HG02870 (cell line): ENCODE results near the gene DDRGK1.
"Not testable (repeated sequence)": the region's sequence is repeated elsewhere in the genome, so short reads cannot be mapped to it uniquely, and the experiment has no call there.

ENCODE experiments used
- ATAC-seq: cut with Tn5 transposase; IDR thresholded peaks from one replicate; pipeline ENCODE4 v1.9.1; 2021; ENCODE audit warnings: mild to moderate bottlenecking, moderate library complexity; ENCODE audit not compliant: unreplicated experiment

The DDRGK1 gene

DNA sequence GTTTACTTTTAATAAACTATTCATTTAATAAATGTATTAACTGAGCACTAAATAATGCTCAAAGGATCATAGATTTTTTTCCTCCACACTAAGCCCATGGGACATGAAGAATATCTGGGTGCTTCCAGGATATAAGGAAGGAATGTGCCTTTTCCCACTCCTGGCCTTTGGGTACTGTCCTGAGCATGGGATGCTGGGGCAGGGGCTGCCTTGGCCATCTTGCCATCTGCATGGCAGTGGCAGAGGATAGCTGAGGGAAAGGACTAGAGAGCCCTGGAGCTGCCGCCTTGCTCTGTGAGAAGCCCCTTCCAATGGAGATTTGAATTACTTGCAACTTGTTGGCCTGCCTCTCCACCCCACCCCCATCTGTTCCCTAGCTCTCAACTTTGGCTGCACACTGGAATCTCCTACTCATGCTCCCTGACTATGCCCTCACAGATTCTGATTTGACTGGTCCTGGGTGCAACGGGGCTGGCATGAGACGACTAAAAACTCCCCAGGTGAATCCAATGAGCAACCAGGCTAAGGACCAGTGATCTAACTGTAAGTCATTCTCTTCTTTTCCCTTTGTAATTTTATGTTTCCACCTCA is 15.6 kb downstream of the DDRGK1 start:
- no peak for ATAC-seq

DNA sequence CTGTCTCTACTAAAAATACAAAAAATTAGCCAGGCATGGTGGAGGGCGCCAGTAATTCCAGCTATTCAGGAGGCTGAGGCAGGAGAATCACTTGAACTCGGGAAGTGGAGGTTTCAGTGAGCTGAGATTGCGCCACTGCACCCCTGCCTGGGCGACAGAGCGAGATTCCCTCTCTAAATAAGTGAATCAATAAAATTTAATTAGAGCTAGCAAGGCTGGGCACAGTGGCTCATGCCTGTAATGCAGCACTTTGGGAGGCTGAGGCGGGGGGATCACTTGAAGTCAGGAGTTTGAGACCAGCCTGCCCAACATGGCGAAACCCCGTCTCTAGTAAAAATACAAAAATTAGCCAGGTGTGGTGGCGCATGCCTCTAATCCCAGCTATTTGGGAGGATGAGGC is 16.6 kb downstream of the DDRGK1 start:
- not testable (repeated sequence) for ATAC-seq

- no peak for ATAC-seq
Measured at GRCh38 chr20:3183896-3184612, 20.4 kb downstream of the DDRGK1 start.

DNA sequence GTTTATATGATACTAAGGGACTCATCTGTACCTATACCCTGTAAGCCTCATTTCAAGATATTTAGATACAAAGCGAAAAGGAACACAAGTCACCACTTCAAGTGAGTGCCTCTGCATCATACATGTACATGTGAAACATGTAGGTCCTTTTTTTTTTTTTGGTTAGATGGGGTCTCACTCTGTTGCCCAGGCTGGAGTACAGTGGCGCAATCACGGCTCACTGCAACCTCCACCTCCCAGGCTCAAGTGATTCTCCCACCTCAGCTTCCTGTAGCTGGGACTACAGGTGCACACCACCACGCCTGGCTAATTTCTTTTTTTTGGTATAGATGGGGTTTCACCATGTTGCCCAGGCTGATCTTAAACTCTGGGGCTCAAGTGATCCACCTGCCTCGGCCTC is 22.1 kb downstream of the DDRGK1 start:
- not testable (repeated sequence) for ATAC-seq

GRCh38 chr20:3181270-3181669 is 23.2 kb downstream of the DDRGK1 start:
- no peak for ATAC-seq

GRCh38 chr20:3180319-3180718 is 24.2 kb downstream of the DDRGK1 start:
- no peak for ATAC-seq

DNA sequence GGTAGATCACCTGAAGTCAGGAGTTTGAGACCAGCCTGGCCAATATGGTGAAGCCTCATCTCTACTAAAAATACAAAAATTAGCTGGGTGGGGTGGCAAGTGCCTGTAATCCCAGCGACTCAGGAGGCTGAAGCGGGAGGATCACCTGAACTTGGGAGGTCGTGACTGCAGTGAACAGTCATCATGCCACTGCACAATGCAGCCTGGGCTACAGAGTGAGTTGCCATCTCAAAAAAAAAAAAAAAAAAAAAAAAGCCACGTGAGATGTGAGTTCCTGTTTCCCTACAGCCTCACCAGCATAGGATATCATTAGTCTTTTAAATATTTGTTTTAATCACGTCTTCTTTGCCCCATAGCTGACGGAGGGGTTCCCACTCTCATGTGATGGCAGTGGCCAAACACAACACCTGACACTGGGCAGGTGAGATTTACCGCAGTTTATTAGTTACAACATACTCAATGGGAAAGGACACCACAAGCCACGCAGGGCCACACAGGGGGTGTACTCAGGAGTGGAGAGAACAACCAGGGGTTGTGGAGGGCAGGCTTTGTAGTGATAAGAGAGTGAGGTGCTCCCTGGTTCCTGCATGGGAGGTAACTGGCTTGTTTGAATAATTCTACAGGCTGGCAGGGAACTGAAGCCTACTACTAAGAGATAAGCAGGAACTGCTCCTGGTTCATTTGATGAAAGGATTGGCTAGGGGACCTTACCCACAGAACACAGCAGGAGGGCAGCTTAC is 26.6 kb downstream of the DDRGK1 start:
- no peak for ATAC-seq

GRCh38 chr20:3175270-3175669 is 29.2 kb downstream of the DDRGK1 start:
- ATAC-seq = no peak

- no peak for ATAC-seq
Measured at GRCh38 chr20:3174442-3175261, 29.8 kb downstream of the DDRGK1 start.

DNA sequence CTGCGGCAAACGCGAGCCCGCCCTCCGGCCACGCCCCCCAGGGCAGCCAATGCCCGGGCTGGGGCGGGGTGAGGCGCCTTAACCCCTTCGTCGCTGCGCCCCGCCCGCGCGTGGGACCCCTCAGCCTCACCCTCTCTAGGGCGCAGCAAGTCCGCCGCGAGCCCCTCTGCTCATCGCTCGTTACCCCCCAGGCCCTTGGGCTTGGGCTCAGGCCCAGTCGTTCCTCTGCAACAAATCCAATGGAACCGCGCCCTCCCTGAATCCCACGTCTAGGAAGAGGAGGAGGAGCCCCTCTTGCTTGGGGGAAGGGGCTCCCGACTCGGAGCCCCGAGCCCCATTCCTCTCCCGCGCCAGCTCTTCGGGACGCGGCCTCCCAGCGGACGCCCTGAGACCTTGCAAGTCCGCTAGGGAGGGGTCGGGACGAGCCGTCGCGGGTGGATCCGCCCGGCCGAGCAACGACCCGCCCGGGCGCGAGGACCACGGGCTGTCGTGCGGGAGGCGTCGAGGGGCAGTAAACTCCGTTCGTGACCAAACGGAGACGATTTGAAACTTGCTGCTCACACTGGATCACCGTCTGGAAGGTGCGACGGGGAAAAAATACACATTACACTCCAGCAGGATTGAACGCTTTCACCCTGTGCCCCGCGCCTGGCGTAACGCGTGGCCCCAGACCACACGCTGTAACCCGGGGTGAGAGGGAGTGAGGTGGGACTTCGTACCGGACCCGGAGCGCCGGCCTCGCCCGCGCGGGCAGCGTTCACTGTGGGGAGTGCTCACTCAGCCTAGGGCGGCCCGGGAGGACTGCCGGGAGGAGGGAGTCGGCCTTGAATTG is 30.7 kb downstream of the DDRGK1 start:
- ATAC-seq = peak; percentile 4

- ATAC-seq = peak; percentile 83
Measured at GRCh38 chr20:3172933-3173609, 31.4 kb downstream of the DDRGK1 start, which contains the start of gene LZTS3. TSS of gene LZTS3 (minus strand) at chr20:3173549. CDS start at chr20:3167163, 6,386 bp downstream.

- ATAC-seq = no peak
Measured at GRCh38 chr20:3172126-3172932, 32.2 kb downstream of the DDRGK1 start.

GRCh38 chr20:3171391-3172125 is 32.9 kb downstream of the DDRGK1 start:
- no peak for ATAC-seq

DNA sequence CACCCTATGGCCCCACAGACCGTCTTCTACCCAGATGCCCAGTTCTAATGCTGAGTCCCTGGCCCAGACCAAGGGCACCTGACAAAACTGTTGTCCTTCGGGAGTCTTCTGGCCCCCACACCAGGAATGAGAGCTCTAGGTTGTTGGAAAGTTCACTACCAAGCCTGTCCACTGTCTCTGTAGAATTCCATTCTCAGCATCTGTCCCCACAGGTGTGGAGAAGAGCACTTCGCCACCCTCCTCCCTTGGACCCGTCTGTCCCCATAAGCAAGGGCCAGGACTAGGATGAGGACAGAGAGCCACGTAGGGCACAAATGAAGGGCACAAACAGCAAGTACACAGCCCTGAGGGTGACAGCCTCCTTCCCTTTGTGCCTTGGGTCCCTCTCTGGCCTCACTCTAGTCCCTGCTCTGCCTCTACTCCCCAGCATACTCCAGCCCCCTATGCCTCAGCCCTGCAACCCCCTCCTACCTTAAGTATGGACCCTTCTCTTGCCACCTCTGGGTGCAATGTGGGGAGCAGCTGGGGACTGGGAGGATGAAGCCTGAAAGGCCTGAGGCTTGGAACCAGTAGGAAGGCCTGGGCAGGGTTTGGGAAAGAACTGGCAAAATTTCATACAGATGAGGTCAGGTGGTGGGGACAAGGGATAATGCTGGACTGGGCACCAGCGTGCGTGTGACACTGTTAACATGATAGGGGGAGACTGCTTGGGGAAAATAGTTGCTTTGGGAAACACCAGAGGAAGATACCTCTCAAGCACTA is 35.5 kb downstream of the DDRGK1 start:
- no peak for ATAC-seq

DNA sequence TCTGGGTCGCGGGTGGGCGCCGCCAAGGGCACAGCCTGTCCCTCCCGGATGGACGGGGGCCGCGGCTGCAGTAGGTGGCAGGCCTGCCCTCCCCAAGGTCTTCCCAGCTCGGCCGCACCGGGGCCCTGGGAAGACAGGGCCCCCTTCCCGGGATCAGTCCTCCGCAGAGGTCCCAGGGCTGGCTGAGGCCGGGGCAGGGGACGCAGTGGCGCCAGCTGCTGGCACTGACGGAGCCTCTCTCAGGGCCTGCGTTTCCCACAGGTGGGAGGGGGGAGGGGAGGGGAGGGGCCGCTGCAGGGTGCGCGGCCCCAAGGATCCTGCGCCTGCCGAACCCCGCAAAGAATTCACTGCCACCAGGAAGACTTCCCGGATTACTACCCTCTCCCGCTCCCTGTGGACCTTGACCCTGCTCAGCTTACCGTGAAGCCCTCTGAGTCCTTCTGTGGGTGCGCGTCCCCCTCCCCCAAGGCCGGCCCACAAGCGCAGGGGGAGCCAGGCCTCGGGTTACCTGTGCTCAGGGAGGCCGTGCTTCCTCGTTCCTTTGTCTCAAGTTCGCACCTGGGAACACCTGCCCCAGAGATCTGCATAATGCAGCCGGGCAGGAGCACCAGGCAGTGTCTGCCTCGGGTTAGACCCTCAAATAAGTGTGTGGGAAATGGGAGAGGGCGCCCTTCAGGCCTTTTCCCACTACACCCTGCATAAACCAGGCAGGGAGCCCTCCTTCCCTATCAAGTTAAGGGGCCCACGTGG is 36.2 kb downstream of the DDRGK1 start:
- ATAC-seq = no peak

DNA sequence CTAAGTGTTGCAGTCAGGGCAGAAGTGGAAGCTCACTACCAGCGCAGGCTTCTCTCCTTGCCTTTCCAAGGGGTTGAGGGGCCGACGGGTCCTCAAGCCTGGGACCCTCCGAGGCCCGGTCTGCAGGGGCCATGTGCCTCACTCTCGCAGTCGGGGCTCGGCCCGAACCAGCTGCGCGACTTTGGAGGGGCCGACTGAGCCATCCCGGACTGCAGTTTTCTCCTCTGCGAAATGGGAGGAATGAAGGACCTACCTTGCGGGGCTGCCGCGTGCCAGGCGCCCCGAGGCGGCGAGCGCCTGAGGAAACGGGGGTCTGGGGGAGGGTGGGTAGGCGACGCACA is 36.8 kb downstream of the DDRGK1 start:
- no peak for ATAC-seq

DNA sequence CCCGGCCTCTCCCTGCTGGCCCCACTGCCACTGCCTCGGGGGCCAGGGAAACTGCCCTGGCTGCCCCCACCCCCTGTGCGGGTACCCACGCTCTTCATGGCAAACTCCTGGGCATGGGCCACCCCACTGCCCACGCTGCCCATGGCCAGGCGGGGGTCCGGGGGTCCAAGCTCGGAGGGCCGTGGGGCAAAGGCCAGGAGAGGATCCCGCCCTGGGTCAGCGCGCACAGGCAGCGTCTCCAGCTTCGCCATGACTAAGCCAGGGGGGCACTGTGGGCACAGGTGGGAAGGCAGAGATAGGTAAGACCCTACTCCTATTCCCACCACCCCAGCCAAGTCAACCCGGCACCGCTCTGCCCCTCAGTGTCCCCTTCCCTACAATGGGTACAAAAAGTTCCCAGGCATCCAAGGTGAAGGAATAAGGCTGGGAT is 37.6 kb downstream of the DDRGK1 start:
- no peak for ATAC-seq
